SIG-M5 (cell line): ENCODE results near the gene GNPNAT1.
A peak's percentile ranks its signal among the peaks of the same experiment; 100 is the strongest.
"Not testable (repeated sequence)": the region's sequence is repeated elsewhere in the genome, so short reads cannot be mapped to it uniquely, and the experiment has no call there.

ENCODE experiments used
- DNase-seq: peaks from one replicate; lab custom pipeline; 2025; lab: John Stamatoyannopoulos, UW

GNPNAT1 gene

GRCh38 chr14:52790011-52790755, 1.2 kb downstream of the GNPNAT1 start:
- no peak for DNase-seq

GRCh38 chr14:52789118-52789517, 2.3 kb downstream of the GNPNAT1 start:
- DNase-seq = no peak

- DNase-seq = no peak
Observed at GRCh38 chr14:52786887-52787286, 4.5 kb downstream of the GNPNAT1 start.

GRCh38 chr14:52783206-52783605, 8.2 kb downstream of the GNPNAT1 start:
- no peak for DNase-seq

- no peak for DNase-seq
Observed at GRCh38 chr14:52781629-52782028, 9.8 kb downstream of the GNPNAT1 start.

GRCh38 chr14:52780893-52781292, 10.5 kb downstream of the GNPNAT1 start:
- no peak for DNase-seq

GRCh38 chr14:52778702-52779101, 12.7 kb downstream of the GNPNAT1 start:
- no peak for DNase-seq

GRCh38 chr14:52776816-52777215, 14.6 kb downstream of the GNPNAT1 start:
- no peak for DNase-seq

GRCh38 chr14:52769887-52770286, 21.5 kb downstream of the GNPNAT1 start:
- DNase-seq = no peak

GRCh38 chr14:52767058-52767833, 24.2 kb downstream of the GNPNAT1 start:
- DNase-seq = no peak

- not testable (repeated sequence) for DNase-seq
Observed at GRCh38 chr14:52762923-52763322, 28.5 kb downstream of the GNPNAT1 start.

- no peak for DNase-seq
Observed at GRCh38 chr14:52759145-52759544, 32.3 kb downstream of the GNPNAT1 start.

- no peak for DNase-seq
Observed at GRCh38 chr14:52755607-52756316, 35.6 kb downstream of the GNPNAT1 start.

- no peak for DNase-seq
Observed at GRCh38 chr14:52748647-52749292, 42.6 kb downstream of the GNPNAT1 start.

GRCh38 chr14:52741865-52742264, 49.5 kb downstream of the GNPNAT1 start:
- DNase-seq = no peak

- DNase-seq = no peak
Observed at GRCh38 chr14:52740751-52741150, 50.7 kb downstream of the GNPNAT1 start.

- no peak for DNase-seq
Observed at GRCh38 chr14:52738409-52738808, 53.0 kb downstream of the GNPNAT1 start.

- DNase-seq = no peak
Observed at GRCh38 chr14:52735921-52736489, 55.4 kb downstream of the GNPNAT1 start.

- DNase-seq = no peak
Observed at GRCh38 chr14:52733824-52734223, 57.6 kb downstream of the GNPNAT1 start.

- DNase-seq = no peak
Observed at GRCh38 chr14:52730709-52731111, 60.7 kb downstream of the GNPNAT1 start.

GRCh38 chr14:52729925-52730708, 61.3 kb downstream of the GNPNAT1 start, which contains the start of gene STYX:
TSS of gene STYX (plus strand) at chr14:52730166. CDS start at chr14:52730475, 309 bp downstream.
- peak; percentile 70 for DNase-seq
